ENCODE data around the gene TRIM52.

TRIM52 gene

GRCh38 chr5:181222630-181223057 lies 38.3 kb downstream of the TRIM52 start:
- no peak for DNase-seq (ENCODE audit: low read depth)
- peak overlapping the region; percentile 70 for H3K4me3 ChIP-seq (ENCODE audit: low read depth, low read length)
- TF ChIP-seq CTCF (IDR thresholded peaks at IDR 0.05; ENCODE audit: low read depth, low read length, missing control alignments): no peak

GRCh38 chr5:181221792-181222629 lies 38.9 kb downstream of the TRIM52 start:
- DNase-seq (ENCODE audit: low read depth): peak; percentile 91
- TF ChIP-seq CTCF (IDR thresholded peaks at IDR 0.05; ENCODE audit: low read depth, low read length, missing control alignments): peak; percentile 6

GRCh38 chr5:181221105-181221791 lies 39.7 kb downstream of the TRIM52 start:
- H3K4me3 ChIP-seq (ENCODE audit: low read depth, low read length): peak overlapping the region; percentile 23
- no peak for TF ChIP-seq CTCF (IDR thresholded peaks at IDR 0.05; ENCODE audit: low read depth, low read length, missing control alignments)
- DNase-seq (ENCODE audit: low read depth): no peak

More at GRCh38 chr5:181221792-181222629, 38.9 kb downstream of the TRIM52 start:
- H3K4me3 ChIP-seq (ENCODE audit: low read depth, low read length): peak overlapping the region; percentile 70

- no peak for TF ChIP-seq CTCF (IDR thresholded peaks at IDR 0.05; ENCODE audit: low read depth, low read length, missing control alignments)
- no peak overlapping the region for H3K4me3 ChIP-seq (ENCODE audit: low read depth, low read length)
- DNase-seq (ENCODE audit: low read depth): no peak
Observed at GRCh38 chr5:181220178-181220515, 40.8 kb downstream of the TRIM52 start.

GRCh38 chr5:181219262-181220177 lies 41.4 kb downstream of the TRIM52 start:
- H3K4me3 ChIP-seq (ENCODE audit: low read depth, low read length): no peak overlapping the region
- TF ChIP-seq CTCF (IDR thresholded peaks at IDR 0.05; ENCODE audit: low read depth, low read length, missing control alignments): no peak
- DNase-seq (ENCODE audit: low read depth): no peak

GRCh38 chr5:181218795-181219124 lies 42.2 kb downstream of the TRIM52 start:
- DNase-seq (ENCODE audit: low read depth): no peak
- no peak for TF ChIP-seq CTCF (IDR thresholded peaks at IDR 0.05; ENCODE audit: low read depth, low read length, missing control alignments)
- peak overlapping the region; percentile 50 for H3K4me3 ChIP-seq (ENCODE audit: low read depth, low read length)
